Activated naive CD4-positive, alpha-beta T cell treated with anti-CD3 and anti-CD28 coated beads, Interleukin-2, amount 10 ng/mL, durations not matched to agents 7 days and 5 days (primary cell): ENCODE results near the gene HGFAC.

Source experiments
- CTCF ChIA-PET: fragments of 350-600 bp; sonication (Branson Sonifier 250); formaldehyde crosslinking; loops from one replicate; lab custom pipeline; 2021; ENCODE audit warnings: antibody characterized with exemption; lab: Charles Lee
- DNase-seq: peaks from one replicate; pipeline ENCODE4 v3.0.0-alpha.2; 2020
- H3K27ac Mint-ChIP-seq: one replicate; pipeline ENCODE4 v1.8.0; 2021; ENCODE audit warnings: mild to moderate bottlenecking, moderate library complexity, mixed read lengths
- H3K27me3 Mint-ChIP-seq: one replicate; pipeline ENCODE4 v1.8.0; 2021; ENCODE audit warnings: mild to moderate bottlenecking, mixed read lengths
- H3K36me3 Mint-ChIP-seq: one replicate; pipeline ENCODE4 v1.8.0; 2021; ENCODE audit warnings: mixed read lengths
- H3K4me1 Mint-ChIP-seq: one replicate; pipeline ENCODE4 v1.8.0; 2021; ENCODE audit warnings: mixed read lengths
- H3K4me3 Mint-ChIP-seq: one replicate; pipeline ENCODE4 v1.8.0; 2021; ENCODE audit warnings: mild to moderate bottlenecking, moderate library complexity, mixed read lengths
- H3K9me3 Mint-ChIP-seq: one replicate; pipeline ENCODE4 v1.8.0; 2021; ENCODE audit warnings: mixed read lengths

The HGFAC gene

GRCh38 chr4:3416270-3416669, 25.5 kb upstream of the HGFAC start:
- no peak for DNase-seq
- no peak overlapping the region for H3K4me3 Mint-ChIP-seq
- H3K36me3 Mint-ChIP-seq = no peaks in the 10 kb centered on the region
- no peak overlapping the region for H3K27ac Mint-ChIP-seq
- CTCF ChIA-PET = no interaction called here
- H3K27me3 Mint-ChIP-seq = no peaks in the 10 kb centered on the region
- H3K9me3 Mint-ChIP-seq = no peaks in the 10 kb centered on the region
- no peaks in the 10 kb centered on the region for H3K4me1 Mint-ChIP-seq

DNA sequence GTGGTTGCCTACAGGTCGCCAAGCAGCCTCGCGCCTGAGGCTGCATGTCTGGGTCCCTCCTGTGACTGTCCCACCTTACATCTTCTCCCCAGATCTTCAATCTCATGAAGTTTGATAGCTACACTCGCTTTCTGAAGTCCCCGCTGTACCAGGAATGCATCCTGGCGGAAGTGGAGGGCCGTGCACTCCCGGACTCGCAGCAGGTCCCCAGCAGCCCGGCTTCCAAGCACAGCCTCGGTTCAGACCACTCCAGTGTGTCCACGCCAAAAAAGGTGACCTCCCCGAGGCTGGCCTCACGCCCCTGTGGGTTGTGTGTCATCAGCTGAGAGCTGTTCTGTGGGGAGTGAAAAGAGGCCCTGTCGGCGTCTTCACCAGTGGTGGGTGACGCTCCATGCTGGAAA, 24.9 kb upstream of the HGFAC start:
- CTCF ChIA-PET = no interaction called here
- DNase-seq = no peak
- no peak overlapping the region for H3K4me3 Mint-ChIP-seq
- no peaks in the 10 kb centered on the region for H3K4me1 Mint-ChIP-seq
- H3K9me3 Mint-ChIP-seq = no peaks in the 10 kb centered on the region
- H3K27ac Mint-ChIP-seq = no peak overlapping the region
- H3K27me3 Mint-ChIP-seq = no peaks in the 10 kb centered on the region
- no peaks in the 10 kb centered on the region for H3K36me3 Mint-ChIP-seq

- Mint-ChIP-seq H3K36me3 (no peaks in the 10 kb centered on the region), H3K4me1 (no peaks in the 10 kb centered on the region), H3K9me3 (no peaks in the 10 kb centered on the region), H3K4me3 (no peak overlapping the region), H3K27me3 (no peaks in the 10 kb centered on the region), H3K27ac (no peak overlapping the region)
- CTCF ChIA-PET = no interaction called here
- DNase-seq = no peak
Observed at GRCh38 chr4:3417448-3417847, 24.3 kb upstream of the HGFAC start.

GRCh38 chr4:3418029-3418762, 23.6 kb upstream of the HGFAC start:
- Mint-ChIP-seq H3K4me1 (no peaks in the 10 kb centered on the region), H3K4me3 (no peak overlapping the region), H3K9me3 (no peaks in the 10 kb centered on the region), H3K36me3 (no peaks in the 10 kb centered on the region), H3K27ac (no peak overlapping the region), H3K27me3 (no peaks in the 10 kb centered on the region)
- CTCF ChIA-PET = no interaction called here
- DNase-seq = no peak

GRCh38 chr4:3419836-3420605, 21.7 kb upstream of the HGFAC start:
- no peak for DNase-seq
- Mint-ChIP-seq H3K27ac (no peak overlapping the region), H3K4me3 (no peak overlapping the region), H3K4me1 (no peaks in the 10 kb centered on the region), H3K9me3 (no peaks in the 10 kb centered on the region), H3K27me3 (no peaks in the 10 kb centered on the region), H3K36me3 (no peaks in the 10 kb centered on the region)
- CTCF ChIA-PET = interaction anchor here (1.2 kb wide), 1 partner anchor 50 kb away, joined by 3 read pairs; no protein-coding TSS in a partner anchor

- Mint-ChIP-seq H3K36me3 (no peaks in the 10 kb centered on the region), H3K27me3 (no peaks in the 10 kb centered on the region), H3K27ac (no peak overlapping the region)
Observed at GRCh38 chr4:3420606-3420955, 21.2 kb upstream of the HGFAC start.

GRCh38 chr4:3420956-3421355, 20.8 kb upstream of the HGFAC start:
- H3K36me3 Mint-ChIP-seq = no peaks in the 10 kb centered on the region
- CTCF ChIA-PET = interaction anchor here (0.9 kb wide), 1 partner anchor 22 kb away, joined by 3 read pairs; no protein-coding TSS in a partner anchor
- H3K27ac Mint-ChIP-seq = no peak overlapping the region
- H3K27me3 Mint-ChIP-seq = no peaks in the 10 kb centered on the region
- H3K4me3 Mint-ChIP-seq = no peak overlapping the region
- no peak for DNase-seq
- H3K4me1 Mint-ChIP-seq = no peaks in the 10 kb centered on the region
- no peaks in the 10 kb centered on the region for H3K9me3 Mint-ChIP-seq

More at GRCh38 chr4:3420606-3420955, 21.2 kb upstream of the HGFAC start:
- CTCF ChIA-PET = interaction anchor here (0.9 to 1.2 kb wide), 2 partner anchors 23 to 51 kb away, joined by 3 read pairs; no protein-coding TSS in a partner anchor
- no peaks in the 10 kb centered on the region for H3K4me1 Mint-ChIP-seq
- no peak for DNase-seq
- no peak overlapping the region for H3K4me3 Mint-ChIP-seq
- H3K9me3 Mint-ChIP-seq = no peaks in the 10 kb centered on the region

DNA sequence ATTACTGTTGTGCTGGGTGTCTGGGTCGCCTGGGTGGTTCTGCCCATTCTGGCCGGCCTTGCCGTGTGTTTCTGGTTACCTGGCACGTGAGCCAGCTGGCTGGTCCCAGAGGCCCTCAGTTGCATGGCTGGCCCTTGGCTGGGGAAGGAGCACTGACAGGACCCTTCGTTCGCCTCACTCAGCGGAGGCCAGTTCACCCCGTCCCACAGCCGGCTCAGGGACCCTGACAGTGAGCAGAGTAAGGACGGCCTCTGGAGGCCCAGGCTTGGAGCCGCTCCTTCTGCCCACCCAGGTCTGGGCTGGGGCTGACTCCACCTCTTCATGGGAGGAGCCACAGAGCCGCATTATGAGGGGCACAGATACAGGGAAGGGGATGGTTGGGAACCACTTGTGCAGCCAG, 20.3 kb upstream of the HGFAC start:
- Mint-ChIP-seq H3K4me3 (no peak overlapping the region), H3K27ac (no peak overlapping the region), H3K27me3 (no peaks in the 10 kb centered on the region), H3K9me3 (no peaks in the 10 kb centered on the region), H3K4me1 (no peaks in the 10 kb centered on the region), H3K36me3 (no peaks in the 10 kb centered on the region)
- CTCF ChIA-PET = interaction anchor here (0.9 kb wide), 1 partner anchor 22 kb away, joined by 3 read pairs; no protein-coding TSS in a partner anchor
- no peak for DNase-seq

DNA sequence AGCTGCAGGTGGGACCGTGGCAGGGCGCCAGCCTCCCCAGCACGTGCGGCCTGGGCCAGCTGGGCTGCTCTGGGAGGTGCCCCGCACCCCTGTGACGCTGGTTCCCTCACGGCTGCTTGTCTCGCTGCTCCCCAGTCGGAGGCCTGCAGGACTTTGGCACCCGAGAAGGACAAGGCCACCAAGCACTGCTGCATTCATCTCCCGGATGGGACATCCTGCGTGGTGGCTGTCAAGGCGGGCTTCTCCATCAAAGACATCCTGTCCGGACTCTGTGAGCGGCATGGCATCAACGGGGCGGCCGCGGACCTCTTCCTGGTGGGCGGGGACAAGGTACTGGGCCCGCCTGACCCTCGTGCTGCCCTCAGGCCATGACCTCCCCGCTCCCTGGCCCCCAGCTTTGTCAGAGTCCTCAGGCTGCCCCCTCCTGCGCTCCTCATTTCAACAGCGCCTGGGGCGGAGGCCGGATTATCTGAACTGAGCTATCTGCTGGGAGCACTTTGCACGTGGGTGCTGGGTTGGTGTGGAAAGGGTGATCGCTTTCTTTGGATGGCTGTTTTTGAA, 19.4 kb upstream of the HGFAC start:
- CTCF ChIA-PET = no interaction called here
- no peak overlapping the region for H3K27ac Mint-ChIP-seq

GRCh38 chr4:3422808-3423297, 18.9 kb upstream of the HGFAC start:
- Mint-ChIP-seq H3K4me3 (no peak overlapping the region), H3K36me3 (no peaks in the 10 kb centered on the region), H3K27me3 (no peaks in the 10 kb centered on the region), H3K9me3 (no peaks in the 10 kb centered on the region), H3K4me1 (no peaks in the 10 kb centered on the region), H3K27ac (no peak overlapping the region)
- DNase-seq = no peak
- CTCF ChIA-PET = no interaction called here

More for the DNA sequence above, 19.4 kb upstream of the HGFAC start:
- Mint-ChIP-seq H3K27me3 (no peaks in the 10 kb centered on the region), H3K36me3 (no peaks in the 10 kb centered on the region), H3K4me1 (no peaks in the 10 kb centered on the region), H3K9me3 (no peaks in the 10 kb centered on the region), H3K4me3 (no peak overlapping the region)
- no peak for DNase-seq

- no peak overlapping the region for H3K27ac Mint-ChIP-seq
- no peaks in the 10 kb centered on the region for H3K27me3 Mint-ChIP-seq
- CTCF ChIA-PET = no interaction called here
- no peaks in the 10 kb centered on the region for H3K9me3 Mint-ChIP-seq
- no peak for DNase-seq
- no peaks in the 10 kb centered on the region for H3K4me1 Mint-ChIP-seq
- no peak overlapping the region for H3K4me3 Mint-ChIP-seq
- no peaks in the 10 kb centered on the region for H3K36me3 Mint-ChIP-seq
Observed at GRCh38 chr4:3423406-3423805, 18.4 kb upstream of the HGFAC start.

DNA sequence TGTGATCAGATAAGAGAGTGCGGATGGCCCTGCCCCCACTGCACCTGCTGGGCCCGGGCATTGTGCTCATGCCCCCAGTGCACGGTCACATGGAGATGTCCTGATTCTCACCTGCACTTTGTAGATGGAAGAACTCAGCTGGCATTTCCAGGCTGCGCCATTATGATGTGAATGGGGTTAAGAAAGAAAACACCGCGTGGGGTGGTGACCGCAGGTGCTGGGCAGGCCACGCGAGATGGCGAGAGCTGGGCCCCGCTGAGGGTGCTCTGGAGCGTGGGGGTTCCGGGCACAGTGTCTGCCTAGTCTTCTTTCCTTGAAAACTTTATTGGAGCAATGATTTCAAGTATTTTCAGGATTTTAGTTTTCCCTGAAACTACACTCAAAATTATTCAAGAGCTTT, 17.8 kb upstream of the HGFAC start:
- Mint-ChIP-seq H3K36me3 (no peaks in the 10 kb centered on the region), H3K4me1 (no peaks in the 10 kb centered on the region), H3K9me3 (no peaks in the 10 kb centered on the region), H3K4me3 (no peak overlapping the region), H3K27me3 (no peaks in the 10 kb centered on the region), H3K27ac (no peak overlapping the region)
- CTCF ChIA-PET = no interaction called here
- DNase-seq = no peak

GRCh38 chr4:3424522-3425095, 17.2 kb upstream of the HGFAC start:
- H3K27me3 Mint-ChIP-seq = no peaks in the 10 kb centered on the region

GRCh38 chr4:3426465-3427133, 15.2 kb upstream of the HGFAC start:
- no peak overlapping the region for H3K4me3 Mint-ChIP-seq
- H3K4me1 Mint-ChIP-seq = no peaks in the 10 kb centered on the region
- H3K27me3 Mint-ChIP-seq = no peaks in the 10 kb centered on the region
- no peak for DNase-seq
- no peak overlapping the region for H3K27ac Mint-ChIP-seq
- CTCF ChIA-PET = no interaction called here
- H3K36me3 Mint-ChIP-seq = no peaks in the 10 kb centered on the region
- no peaks in the 10 kb centered on the region for H3K9me3 Mint-ChIP-seq

More at GRCh38 chr4:3424522-3425095, 17.2 kb upstream of the HGFAC start:
- no peaks in the 10 kb centered on the region for H3K9me3 Mint-ChIP-seq
- no peaks in the 10 kb centered on the region for H3K4me1 Mint-ChIP-seq
- no peak overlapping the region for H3K4me3 Mint-ChIP-seq
- CTCF ChIA-PET = no interaction called here
- DNase-seq = no peak
- H3K36me3 Mint-ChIP-seq = no peaks in the 10 kb centered on the region
- no peak overlapping the region for H3K27ac Mint-ChIP-seq
